Measurements from ENCODE around the gene NT5DC3.

GRCh38 chr12:103868215-103868614 is 27.2 kb upstream of the NT5DC3 start:
- TF ChIP-seq, protein P1, sequence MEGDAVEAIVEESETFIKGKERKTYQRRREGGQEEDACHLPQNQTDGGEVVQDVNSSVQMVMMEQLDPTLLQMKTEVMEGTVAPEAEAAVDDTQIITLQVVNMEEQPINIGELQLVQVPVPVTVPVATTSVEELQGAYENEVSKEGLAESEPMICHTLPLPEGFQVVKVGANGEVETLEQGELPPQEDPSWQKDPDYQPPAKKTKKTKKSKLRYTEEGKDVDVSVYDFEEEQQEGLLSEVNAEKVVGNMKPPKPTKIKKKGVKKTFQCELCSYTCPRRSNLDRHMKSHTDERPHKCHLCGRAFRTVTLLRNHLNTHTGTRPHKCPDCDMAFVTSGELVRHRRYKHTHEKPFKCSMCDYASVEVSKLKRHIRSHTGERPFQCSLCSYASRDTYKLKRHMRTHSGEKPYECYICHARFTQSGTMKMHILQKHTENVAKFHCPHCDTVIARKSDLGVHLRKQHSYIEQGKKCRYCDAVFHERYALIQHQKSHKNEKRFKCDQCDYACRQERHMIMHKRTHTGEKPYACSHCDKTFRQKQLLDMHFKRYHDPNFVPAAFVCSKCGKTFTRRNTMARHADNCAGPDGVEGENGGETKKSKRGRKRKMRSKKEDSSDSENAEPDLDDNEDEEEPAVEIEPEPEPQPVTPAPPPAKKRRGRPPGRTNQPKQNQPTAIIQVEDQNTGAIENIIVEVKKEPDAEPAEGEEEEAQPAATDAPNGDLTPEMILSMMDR (IDR thresholded peaks at IDR 0.05) = no peak
- TF ChIP-seq POLR2A (IDR thresholded peaks at IDR 0.05) = no peak
